ENCODE results near the gene LRRC52. TPM values are rescaled to one million over a fixed set of nuclear protein-coding genes. Genes with fewer than 3 reads are reported as not detected.

LRRC52 gene
- total RNA-seq, 2 donors from 2014 or later: not detected

- TF ChIP-seq CTCF (IDR thresholded peaks at IDR 0.05): no peak
These were observed 46.5 kb upstream of the LRRC52 start for GRCh38 chr1:165497069-165498013.

GRCh38 chr1:165501330-165501969 lies 42.4 kb upstream of the LRRC52 start:
- H3K36me3 ChIP-seq: no peaks in the 10 kb centered on the region
- TF ChIP-seq CTCF (IDR thresholded peaks at IDR 0.05): no peak
- H3K9ac ChIP-seq (ENCODE audit: low read depth in 2 of 2, low read length in 2 of 2): no peak overlapping the region
- DNase-seq: no peak
- no peaks in the 10 kb centered on the region for H3K4me1 ChIP-seq
- H3K27me3 ChIP-seq: no peaks in the 10 kb centered on the region
- no peak overlapping the region for H3K4me3 ChIP-seq
- H3K9me3 ChIP-seq: no peaks in the 10 kb centered on the region
- H3K27ac ChIP-seq: no peak overlapping the region
- intact Hi-C loops (cut with DNase I): no loop called here

More at GRCh38 chr1:165497069-165498013, 46.5 kb upstream of the LRRC52 start:
- H3K27me3 ChIP-seq: no peaks in the 10 kb centered on the region
- H3K9ac ChIP-seq (ENCODE audit: low read depth in 2 of 2, low read length in 2 of 2): no peak overlapping the region
- no peak overlapping the region for H3K27ac ChIP-seq
- no peaks in the 10 kb centered on the region for H3K9me3 ChIP-seq
- H3K4me3 ChIP-seq: no peak overlapping the region
- intact Hi-C loops (cut with DNase I): no loop called here
- H3K4me1 ChIP-seq: no peaks in the 10 kb centered on the region
- no peaks in the 10 kb centered on the region for H3K36me3 ChIP-seq
- DNase-seq: no peak

- Histone ChIP-seq H3K36me3 (no peaks in the 10 kb centered on the region), H3K9me3 (no peaks in the 10 kb centered on the region), H3K4me3 (no peak overlapping the region), H3K27ac (no peak overlapping the region), H3K9ac (ENCODE audit: low read depth in 2 of 2, low read length in 2 of 2) (no peak overlapping the region), H3K4me1 (no peaks in the 10 kb centered on the region), H3K27me3 (no peaks in the 10 kb centered on the region)
- no peak for TF ChIP-seq CTCF (IDR thresholded peaks at IDR 0.05)
- intact Hi-C loops (cut with DNase I): no loop called here
- DNase-seq: no peak
These were observed 41.8 kb upstream of the LRRC52 start for GRCh38 chr1:165501970-165502348.

GRCh38 chr1:165507570-165507969 lies 36.2 kb upstream of the LRRC52 start:
- Histone ChIP-seq H3K27me3 (no peaks in the 10 kb centered on the region), H3K27ac (no peak overlapping the region)

GRCh38 chr1:165508291-165508690 lies 35.5 kb upstream of the LRRC52 start:
- no peaks in the 10 kb centered on the region for H3K9me3 ChIP-seq
- no peak overlapping the region for H3K27ac ChIP-seq
- no peak for TF ChIP-seq CTCF (IDR thresholded peaks at IDR 0.05)
- intact Hi-C loops (cut with DNase I): no loop called here
- DNase-seq: no peak
- no peak overlapping the region for H3K4me3 ChIP-seq
- H3K9ac ChIP-seq (ENCODE audit: low read depth in 2 of 2, low read length in 2 of 2): no peak overlapping the region
- no peaks in the 10 kb centered on the region for H3K36me3 ChIP-seq
- no peaks in the 10 kb centered on the region for H3K4me1 ChIP-seq
- no peaks in the 10 kb centered on the region for H3K27me3 ChIP-seq

More at GRCh38 chr1:165507570-165507969, 36.2 kb upstream of the LRRC52 start:
- TF ChIP-seq CTCF (IDR thresholded peaks at IDR 0.05): no peak
- no peak overlapping the region for H3K9ac ChIP-seq (ENCODE audit: low read depth in 2 of 2, low read length in 2 of 2)
- no peaks in the 10 kb centered on the region for H3K9me3 ChIP-seq
- H3K4me3 ChIP-seq: no peak overlapping the region
- intact Hi-C loops (cut with DNase I): no loop called here
- no peaks in the 10 kb centered on the region for H3K4me1 ChIP-seq
- DNase-seq: no peak
- no peaks in the 10 kb centered on the region for H3K36me3 ChIP-seq
